ENCODE measurements around the gene IKZF3. TPM values are rescaled to one million over a fixed set of nuclear protein-coding genes. Genes with fewer than 3 reads are reported as not detected.

The IKZF3 gene
- total and polyA plus RNA-seq, 8 donors, result 0.12 to 1.2 (median 0.61) TPM

DNA sequence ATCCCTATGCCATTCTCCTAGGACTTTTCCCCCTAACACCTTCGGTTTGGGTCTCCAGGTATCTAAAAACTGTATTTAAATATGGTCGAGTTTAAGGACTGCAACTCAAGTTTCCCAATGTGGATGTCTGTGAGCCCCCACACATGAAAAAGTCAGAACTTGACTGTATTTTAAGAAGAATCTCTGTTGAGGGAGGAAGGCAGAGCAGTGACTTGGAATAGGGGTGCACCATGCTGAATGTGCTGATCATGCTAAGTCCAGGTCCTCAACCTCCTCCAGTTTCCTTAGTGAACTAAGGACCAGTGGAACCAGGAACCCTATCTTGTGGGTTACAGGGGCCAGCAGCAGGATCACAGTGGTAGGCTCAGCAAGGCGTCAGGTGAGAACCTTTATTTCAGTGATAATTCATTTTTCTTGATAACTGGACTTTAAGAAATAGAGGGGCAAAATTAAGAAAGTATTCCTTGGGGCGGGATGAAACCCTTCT lies 106.9 kb downstream of the IKZF3 start:
- H3K4me3 ChIP-seq, result no peak overlapping the region
- peaks cover 0 to 8% (median 6%) of the 10 kb centered on the region in 3 donors for H3K4me1 ChIP-seq
- 62 to 70% methylated on average over 4 of the region's 4 CpGs for WGBS, 2 donors
- no peaks in the 10 kb centered on the region for H3K36me3 ChIP-seq
- no peaks in the 10 kb centered on the region for H3K27me3 ChIP-seq
- H3K9me3 ChIP-seq, result no peaks in the 10 kb centered on the region
- intact Hi-C loops (cut with DNase I), result loop anchor here in 1 of 3 donors (5.0 kb wide), 1 partner anchor 135 kb away; no protein-coding TSS in a partner anchor
- FAIRE-seq (no peak), DNase-seq (no peak), ATAC-seq (no peak)
- H3K27ac ChIP-seq, result no peak overlapping the region
- TF ChIP-seq, protein P1, sequence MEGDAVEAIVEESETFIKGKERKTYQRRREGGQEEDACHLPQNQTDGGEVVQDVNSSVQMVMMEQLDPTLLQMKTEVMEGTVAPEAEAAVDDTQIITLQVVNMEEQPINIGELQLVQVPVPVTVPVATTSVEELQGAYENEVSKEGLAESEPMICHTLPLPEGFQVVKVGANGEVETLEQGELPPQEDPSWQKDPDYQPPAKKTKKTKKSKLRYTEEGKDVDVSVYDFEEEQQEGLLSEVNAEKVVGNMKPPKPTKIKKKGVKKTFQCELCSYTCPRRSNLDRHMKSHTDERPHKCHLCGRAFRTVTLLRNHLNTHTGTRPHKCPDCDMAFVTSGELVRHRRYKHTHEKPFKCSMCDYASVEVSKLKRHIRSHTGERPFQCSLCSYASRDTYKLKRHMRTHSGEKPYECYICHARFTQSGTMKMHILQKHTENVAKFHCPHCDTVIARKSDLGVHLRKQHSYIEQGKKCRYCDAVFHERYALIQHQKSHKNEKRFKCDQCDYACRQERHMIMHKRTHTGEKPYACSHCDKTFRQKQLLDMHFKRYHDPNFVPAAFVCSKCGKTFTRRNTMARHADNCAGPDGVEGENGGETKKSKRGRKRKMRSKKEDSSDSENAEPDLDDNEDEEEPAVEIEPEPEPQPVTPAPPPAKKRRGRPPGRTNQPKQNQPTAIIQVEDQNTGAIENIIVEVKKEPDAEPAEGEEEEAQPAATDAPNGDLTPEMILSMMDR (IDR thresholded peaks at IDR 0.05), result no peak

DNA sequence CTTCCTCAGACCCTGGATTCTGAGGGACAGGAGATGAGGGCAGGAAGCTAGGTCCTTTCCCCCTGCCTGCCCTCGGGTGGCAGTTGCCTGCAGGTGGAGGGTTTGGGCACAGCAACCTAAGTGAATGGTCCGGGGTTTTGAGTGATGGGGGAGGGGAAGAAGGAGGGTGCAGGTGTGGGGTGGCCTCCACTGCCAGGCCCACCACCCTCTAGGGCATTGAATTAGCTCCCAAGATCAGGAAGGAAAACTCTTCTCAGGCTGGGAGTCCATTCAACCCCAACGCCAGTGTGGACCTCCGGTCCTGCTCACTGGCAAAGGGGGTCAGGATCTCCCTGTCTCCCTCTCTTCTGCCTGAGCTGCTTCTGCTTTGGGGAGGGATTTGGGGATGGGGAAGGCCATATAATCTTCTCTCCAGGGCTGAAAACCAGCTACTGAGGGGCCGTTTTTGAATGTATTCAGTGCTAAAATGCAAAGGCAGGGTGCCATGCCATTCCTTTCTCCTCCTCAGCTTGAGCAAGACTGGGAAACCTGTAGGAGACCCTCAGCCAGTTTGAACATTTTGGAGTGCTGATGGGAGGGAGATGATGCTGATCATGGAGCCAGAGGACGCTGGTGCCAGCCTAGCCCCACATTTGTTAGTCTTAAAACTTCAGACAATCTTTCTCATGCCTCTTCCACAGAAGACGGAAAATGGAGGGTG lies 107.6 kb downstream of the IKZF3 start:
- no peaks in the 10 kb centered on the region for H3K27me3 ChIP-seq
- no peaks in the 10 kb centered on the region for H3K36me3 ChIP-seq
- intact Hi-C loops (cut with DNase I), result loop anchor here in 1 of 3 donors (5.0 kb wide), 1 partner anchor 134 kb away; no protein-coding TSS in a partner anchor
- no peak overlapping the region for H3K4me3 ChIP-seq
- FAIRE-seq, result no peak
- TF ChIP-seq, protein P1 (IDR thresholded peaks at IDR 0.05), result no peak
- no peak for ATAC-seq
- WGBS, 2 donors, result 49 to 60% methylated on average over 7 of the region's 7 CpGs
- H3K27ac ChIP-seq, result no peak overlapping the region
- H3K9me3 ChIP-seq, result no peaks in the 10 kb centered on the region
- no peak for DNase-seq
- peaks cover 0 to 8% (median 6%) of the 10 kb centered on the region in 3 donors for H3K4me1 ChIP-seq

DNA sequence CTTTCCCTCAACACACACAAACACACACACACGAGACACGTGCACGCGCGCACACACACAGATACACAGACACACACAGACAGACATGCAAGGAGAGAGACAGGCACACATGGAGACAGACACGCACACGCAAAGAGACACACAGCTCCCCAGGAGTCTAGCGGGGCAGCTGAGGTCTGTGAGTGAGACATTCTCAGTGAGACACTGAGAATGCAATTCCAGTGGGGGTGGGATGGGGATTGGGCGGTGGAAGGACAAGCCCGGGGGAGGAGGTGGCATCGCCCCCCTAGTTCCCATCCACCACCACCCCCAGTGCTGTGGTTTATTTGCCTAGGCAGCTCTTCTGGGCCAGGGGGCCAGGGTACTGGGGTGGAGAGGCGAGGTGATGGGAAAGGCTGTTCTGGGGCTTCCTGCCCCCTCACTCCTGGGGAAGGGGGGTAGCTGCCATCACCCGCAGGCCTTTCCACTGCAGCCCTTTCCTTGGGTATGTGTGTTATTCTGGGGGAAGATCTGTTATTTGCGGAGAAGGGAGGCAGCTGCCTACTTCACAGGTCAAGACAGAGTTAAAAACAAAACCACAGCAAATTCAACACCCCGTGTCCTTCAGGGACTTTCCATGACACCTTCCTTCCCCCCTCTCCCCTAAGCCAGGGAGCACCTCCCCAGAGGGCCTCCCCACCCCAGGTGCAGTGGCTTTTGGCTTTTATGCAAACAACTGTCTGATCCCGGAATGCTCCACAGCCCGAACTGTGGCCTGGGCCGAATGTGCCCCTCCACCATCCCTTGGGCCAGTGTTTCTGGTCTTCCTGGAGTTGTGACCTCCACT lies 108.3 kb downstream of the IKZF3 start:
- TF ChIP-seq, protein P1 (IDR thresholded peaks at IDR 0.05), result no peak
- no peaks in the 10 kb centered on the region for H3K36me3 ChIP-seq
- no peak overlapping the region for H3K4me3 ChIP-seq

DNA sequence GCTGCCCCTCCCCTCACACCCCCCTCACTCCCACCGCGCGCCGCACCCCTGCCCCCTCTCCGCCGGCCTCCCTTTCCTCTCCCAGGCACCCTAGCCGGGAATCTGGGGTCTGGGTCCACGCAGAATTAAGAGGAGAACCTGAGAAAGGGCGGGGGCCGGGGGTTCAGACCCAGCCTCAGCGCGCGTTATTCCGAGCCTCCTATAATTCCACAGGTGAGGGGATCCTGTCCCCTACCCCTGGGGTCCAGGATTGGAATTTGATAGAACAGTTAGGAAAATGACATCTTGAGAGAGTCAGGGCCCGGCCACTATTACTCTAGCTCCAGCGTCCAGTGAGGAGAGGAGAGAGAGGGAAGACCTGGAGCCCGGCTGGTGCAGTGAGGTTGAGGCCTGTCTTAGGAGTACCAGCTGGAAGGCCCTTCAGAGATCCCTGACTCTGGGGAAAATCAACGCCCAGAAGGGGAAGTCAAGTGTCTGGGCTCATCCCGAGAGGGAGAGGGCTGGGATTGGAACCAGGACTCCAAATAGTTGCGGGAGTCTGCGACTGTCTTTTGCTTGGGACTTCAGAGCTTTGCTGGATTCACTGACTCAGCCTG lies 109.1 kb downstream of the IKZF3 start:
- DNase-seq, result no peak
- H3K27me3 ChIP-seq, result no peaks in the 10 kb centered on the region
- FAIRE-seq, result no peak
- TF ChIP-seq, protein P1 (IDR thresholded peaks at IDR 0.05), result no peak
- 39 to 58% methylated on average over 15 to 21 of the region's 21 CpGs for WGBS, 2 donors
- peak overlapping the region; percentile 45 to 79 (median 58) for H3K4me3 ChIP-seq
- ATAC-seq, result no peak
- intact Hi-C loops (cut with DNase I), result loop anchor here in 2 of 3 donors (5.0 kb wide), 1 partner anchor 133 kb away; no protein-coding TSS in a partner anchor
- H3K9me3 ChIP-seq, result no peaks in the 10 kb centered on the region
- H3K36me3 ChIP-seq, result no peaks in the 10 kb centered on the region
- peaks cover 7 to 19% (median 16%) of the 10 kb centered on the region in 3 donors for H3K4me1 ChIP-seq
- peak overlapping the region; percentile 80 to 92 (median 86) for H3K27ac ChIP-seq

More for the DNA sequence above, 108.3 kb downstream of the IKZF3 start:
- FAIRE-seq (no peak), DNase-seq (no peak), ATAC-seq (no peak)
- Histone ChIP-seq H3K27ac (no peak overlapping the region), H3K4me1 (peaks cover 4 to 12% (median 11%) of the 10 kb centered on the region in 3 donors), H3K27me3 (no peaks in the 10 kb centered on the region), H3K9me3 (no peaks in the 10 kb centered on the region)
- intact Hi-C loops (cut with DNase I), result loop anchor here in 1 of 3 donors (5.0 kb wide), 1 partner anchor 133 kb away; no protein-coding TSS in a partner anchor
- 62 to 70% methylated on average over 18 of the region's 18 CpGs for WGBS, 2 donors
